Measurements from ENCODE around the gene MMAA.

Gene MMAA

DNA sequence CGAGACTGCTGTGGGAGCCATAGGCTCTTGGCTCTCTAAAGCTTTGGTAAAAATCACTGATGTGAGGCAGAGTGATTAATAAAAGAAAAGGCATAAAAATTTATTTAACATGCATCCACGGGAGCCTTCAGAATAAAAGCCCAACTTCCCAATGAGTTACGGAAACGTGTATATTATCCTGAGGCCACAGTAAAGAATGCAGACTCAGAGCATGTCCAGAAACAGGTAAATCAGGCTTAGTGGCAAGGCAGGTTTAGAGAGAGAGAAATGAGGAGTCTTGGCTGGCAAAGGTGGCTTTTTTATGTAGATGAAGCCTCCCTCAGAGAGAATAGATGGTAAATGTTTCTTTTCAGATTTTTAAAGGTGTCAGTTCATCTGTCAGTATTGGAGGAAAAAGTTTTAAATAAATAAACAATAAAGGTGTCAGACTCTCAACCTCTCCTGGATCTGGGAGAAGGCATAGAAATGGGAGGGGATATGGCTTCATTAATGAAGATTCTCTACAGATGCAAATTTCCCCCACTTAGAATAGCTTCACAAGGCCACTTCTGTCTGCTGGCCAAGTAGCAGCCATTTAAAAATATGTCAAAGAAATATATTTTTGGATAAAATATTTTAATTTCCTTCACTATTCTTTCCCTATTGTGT is 84.8 kb downstream of the MMAA start:
- DNase-seq (ENCODE audit: extremely low read depth in 1 of 2, low read depth in 1 of 2) = no peak

- DNase-seq (ENCODE audit: extremely low read depth in 1 of 2, low read depth in 1 of 2) = no peak
Observed at GRCh38 chr4:145709336-145709735, 90.2 kb downstream of the MMAA start.

Measured in stimulated activated CD8-positive, alpha-beta memory T cell treated with anti-CD3 and anti-CD28 coated beads, Interleukin-7, amount 100 ng/mL, for 48 hours (primary cell).